Ishikawa (cell line): ENCODE measurements around the gene LGALS14.

Experiments used
- EP300 ChIP-seq: IDR thresholded peaks from 2 replicates; pipeline ENCODE4 v1.6.1; 2012; ENCODE audit warnings: borderline replicate concordance
- RAD21 ChIP-seq: IDR thresholded peaks from 2 replicates; pipeline ENCODE4 v1.6.1; 2012; ENCODE audit warnings: low read depth
- TAF1 ChIP-seq: IDR thresholded peaks from 2 replicates; pipeline ENCODE4 v1.6.1; 2012; ENCODE audit warnings: low read depth, mild to moderate bottlenecking
- TCF12 ChIP-seq: IDR thresholded peaks from 2 replicates; pipeline ENCODE4 v1.6.1; 2012; ENCODE audit warnings: low read depth
- TEAD4 ChIP-seq: IDR thresholded peaks from 2 replicates; pipeline ENCODE4 v1.6.1; 2012
- YY1 ChIP-seq: IDR thresholded peaks from 2 replicates; pipeline ENCODE4 v1.6.1; 2012; ENCODE audit warnings: low read depth
- TF ChIP-seq, protein P1 (sequence below): IDR thresholded peaks from 2 replicates; pipeline ENCODE4 v1.6.1; 2012; ENCODE audit warnings: low read depth, mild to moderate bottlenecking
- TF ChIP-seq, protein P2 (sequence below): IDR thresholded peaks from 2 replicates; pipeline ENCODE4 v1.6.1; 2012

DNA sequence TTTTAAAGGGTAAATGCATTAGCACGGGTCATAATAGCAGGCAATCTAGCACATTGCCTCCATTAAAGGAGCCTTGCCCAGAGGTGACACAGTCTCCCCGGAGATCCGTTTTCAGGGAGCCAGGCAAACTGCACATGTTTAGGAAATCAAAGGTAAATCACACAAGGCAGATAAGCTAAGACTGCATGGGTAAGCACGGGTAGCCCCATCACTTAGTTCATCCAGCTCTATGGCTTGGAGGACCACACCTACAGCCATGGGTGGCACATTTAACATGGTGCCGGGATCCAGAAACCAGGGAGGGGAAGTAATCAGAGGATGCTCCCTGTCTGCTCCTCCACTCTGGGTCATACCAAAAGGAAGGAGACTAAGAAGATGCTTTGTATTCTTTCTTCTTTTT lies 31.8 kb upstream of the LGALS14 start:
- TF ChIP-seq, protein P1, sequence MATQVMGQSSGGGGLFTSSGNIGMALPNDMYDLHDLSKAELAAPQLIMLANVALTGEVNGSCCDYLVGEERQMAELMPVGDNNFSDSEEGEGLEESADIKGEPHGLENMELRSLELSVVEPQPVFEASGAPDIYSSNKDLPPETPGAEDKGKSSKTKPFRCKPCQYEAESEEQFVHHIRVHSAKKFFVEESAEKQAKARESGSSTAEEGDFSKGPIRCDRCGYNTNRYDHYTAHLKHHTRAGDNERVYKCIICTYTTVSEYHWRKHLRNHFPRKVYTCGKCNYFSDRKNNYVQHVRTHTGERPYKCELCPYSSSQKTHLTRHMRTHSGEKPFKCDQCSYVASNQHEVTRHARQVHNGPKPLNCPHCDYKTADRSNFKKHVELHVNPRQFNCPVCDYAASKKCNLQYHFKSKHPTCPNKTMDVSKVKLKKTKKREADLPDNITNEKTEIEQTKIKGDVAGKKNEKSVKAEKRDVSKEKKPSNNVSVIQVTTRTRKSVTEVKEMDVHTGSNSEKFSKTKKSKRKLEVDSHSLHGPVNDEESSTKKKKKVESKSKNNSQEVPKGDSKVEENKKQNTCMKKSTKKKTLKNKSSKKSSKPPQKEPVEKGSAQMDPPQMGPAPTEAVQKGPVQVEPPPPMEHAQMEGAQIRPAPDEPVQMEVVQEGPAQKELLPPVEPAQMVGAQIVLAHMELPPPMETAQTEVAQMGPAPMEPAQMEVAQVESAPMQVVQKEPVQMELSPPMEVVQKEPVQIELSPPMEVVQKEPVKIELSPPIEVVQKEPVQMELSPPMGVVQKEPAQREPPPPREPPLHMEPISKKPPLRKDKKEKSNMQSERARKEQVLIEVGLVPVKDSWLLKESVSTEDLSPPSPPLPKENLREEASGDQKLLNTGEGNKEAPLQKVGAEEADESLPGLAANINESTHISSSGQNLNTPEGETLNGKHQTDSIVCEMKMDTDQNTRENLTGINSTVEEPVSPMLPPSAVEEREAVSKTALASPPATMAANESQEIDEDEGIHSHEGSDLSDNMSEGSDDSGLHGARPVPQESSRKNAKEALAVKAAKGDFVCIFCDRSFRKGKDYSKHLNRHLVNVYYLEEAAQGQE = no peak
- TF ChIP-seq, protein P2, sequence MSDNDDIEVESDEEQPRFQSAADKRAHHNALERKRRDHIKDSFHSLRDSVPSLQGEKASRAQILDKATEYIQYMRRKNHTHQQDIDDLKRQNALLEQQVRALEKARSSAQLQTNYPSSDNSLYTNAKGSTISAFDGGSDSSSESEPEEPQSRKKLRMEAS = no peak
- TF ChIP-seq TEAD4 (no peak), RAD21 (no peak), YY1 (no peak), TAF1 (no peak), EP300 (no peak), TCF12 (no peak)
